SU-DHL-6 (cell line): Measurements from ENCODE around the gene MAP4K1.
"Not testable (repeated sequence)": the region's sequence is repeated elsewhere in the genome, so short reads cannot be mapped to it uniquely, and the experiment has no call there.

Source experiments
- H2AFZ ChIP-seq: fragments of 200-600 bp; sonication (generic); 2 replicates; pipeline ENCODE4 v1.6.1; 2014; ENCODE audit warnings: low read depth, mild to moderate bottlenecking, moderate library complexity, mixed read lengths, antibody characterized with exemption, low read length; ENCODE audit not compliant: severe bottlenecking
- H3F3A ChIP-seq: fragments of 200-600 bp; shearing (Covaris generic); 2 replicates; pipeline ENCODE4 v1.6.0; 2016; ENCODE audit warnings: antibody characterized with exemption, mild to moderate bottlenecking; ENCODE audit not compliant: insufficient read depth
- H3K27ac ChIP-seq: fragments of 200-600 bp; sonication (generic); 2 replicates; pipeline ENCODE4 v1.5.1; 2016; ENCODE audit warnings: low read depth, mild to moderate bottlenecking, low read length, moderate library complexity, mixed read lengths
- H3K27me3 ChIP-seq: fragments of 200-600 bp; sonication (generic), shearing (Covaris generic); 2 replicates; pipeline ENCODE4 v1.6.0; 2014; ENCODE audit warnings: mild to moderate bottlenecking, low read length
- H3K36me3 ChIP-seq: fragments of 200-600 bp; sonication (generic); 2 replicates; pipeline ENCODE4 v1.6.1; 2014; ENCODE audit warnings: mild to moderate bottlenecking, low read length, mixed read lengths
- H3K4me2 ChIP-seq: fragments of 300-600, 200-600 bp; shearing (Covaris generic), sonication (generic); 2 replicates; pipeline ENCODE4 v1.6.0; 2014; ENCODE audit warnings: low read length, low read depth, mild to moderate bottlenecking; ENCODE audit not compliant: poor library complexity, severe bottlenecking
- H3K4me3 ChIP-seq: fragments of 200-600 bp; sonication (generic); 2 replicates; pipeline ENCODE4 v1.5.1; 2014; ENCODE audit warnings: antibody characterized with exemption, low read length, mild to moderate bottlenecking, mixed read lengths; ENCODE audit not compliant: insufficient read depth, poor library complexity, severe bottlenecking
- H3K79me2 ChIP-seq: fragments of 200-600 bp; sonication (generic); 2 replicates; pipeline ENCODE4 v1.6.1; 2014; ENCODE audit warnings: mild to moderate bottlenecking, low read length, moderate library complexity; ENCODE audit not compliant: insufficient read depth
- H3K9ac ChIP-seq: fragments of 200-600 bp; sonication (generic); 2 replicates; pipeline ENCODE4 v1.7.0; 2014; ENCODE audit warnings: mild to moderate bottlenecking, low read length
- H3K9me2 ChIP-seq: fragments of 200-600 bp; sonication (generic); replicated peaks from 2 replicates; pipeline ENCODE4 v1.6.1; 2014; ENCODE audit warnings: low read length; ENCODE audit not compliant: insufficient read depth
- H3K9me3 ChIP-seq: fragments of 200-600 bp; sonication (generic); 2 replicates; pipeline ENCODE4 v1.6.1; 2014; ENCODE audit warnings: low read length, mixed read lengths; ENCODE audit not compliant: insufficient read depth
- H4K20me1 ChIP-seq: fragments of 200-600 bp; sonication (generic); 2 replicates; pipeline ENCODE4 v1.6.1; 2014; ENCODE audit warnings: low read depth, mild to moderate bottlenecking, antibody characterized with exemption, low read length, moderate library complexity, mixed read lengths
- EZH2phosphoT487 ChIP-seq: fragments of 200-600 bp; sonication (generic), shearing (Covaris generic); conservative IDR thresholded peaks from 2 replicates; pipeline ENCODE4 v1.6.1; 2018; ENCODE audit warnings: mild to moderate bottlenecking, antibody characterized with exemption, low read length, moderate library complexity, mixed read lengths
- TF ChIP-seq, protein P1 (sequence below): fragments of 200-600 bp; sonication (generic); IDR thresholded peaks from one replicate; pipeline ENCODE4 v1.5.1; 2017; ENCODE audit warnings: antibody characterized with exemption, mild to moderate bottlenecking, low read length, moderate library complexity; ENCODE audit not compliant: insufficient read depth, poor library complexity, severe bottlenecking

MAP4K1 gene

DNA sequence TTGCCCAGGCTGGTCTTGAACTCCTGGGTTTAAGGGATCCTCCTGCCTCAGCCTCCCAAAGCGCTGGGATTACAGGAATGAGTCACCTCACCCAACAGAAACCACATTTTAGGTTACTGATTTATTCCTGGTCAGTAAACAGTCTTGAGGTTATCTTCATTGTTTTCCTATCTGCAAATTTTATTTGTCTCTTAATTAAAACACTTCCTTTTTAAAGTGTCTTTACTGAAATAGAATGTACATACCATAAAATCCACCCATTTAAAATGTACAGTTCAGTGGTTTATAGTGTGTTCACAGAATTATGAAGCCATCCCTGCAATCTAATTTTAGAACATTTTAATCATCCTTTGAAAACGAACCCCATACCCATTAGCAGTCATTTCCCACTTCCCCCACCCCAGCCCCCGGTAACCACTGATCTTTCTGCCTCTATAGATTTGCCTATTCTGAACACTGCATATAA lies 63.0 kb downstream of the MAP4K1 start:
- H3K27ac ChIP-seq: no peak overlapping the region
- H3K4me3 ChIP-seq: no peak overlapping the region
- H3K9me3 ChIP-seq: no peaks in the 10 kb centered on the region
- no peaks in the 10 kb centered on the region for H3K79me2 ChIP-seq
- H3F3A ChIP-seq: 0 out of 2 replicates have a peak, but pooled peaks cover 1% of the 10 kb centered on the region
- H3K36me3 ChIP-seq: no peaks in the 10 kb centered on the region
- no peaks in the 10 kb centered on the region for H3K9me2 ChIP-seq
- H3K9ac ChIP-seq: no peak overlapping the region
- H3K27me3 ChIP-seq: no peaks in the 10 kb centered on the region
- TF ChIP-seq EZH2phosphoT487: no peak
- TF ChIP-seq, protein P1, sequence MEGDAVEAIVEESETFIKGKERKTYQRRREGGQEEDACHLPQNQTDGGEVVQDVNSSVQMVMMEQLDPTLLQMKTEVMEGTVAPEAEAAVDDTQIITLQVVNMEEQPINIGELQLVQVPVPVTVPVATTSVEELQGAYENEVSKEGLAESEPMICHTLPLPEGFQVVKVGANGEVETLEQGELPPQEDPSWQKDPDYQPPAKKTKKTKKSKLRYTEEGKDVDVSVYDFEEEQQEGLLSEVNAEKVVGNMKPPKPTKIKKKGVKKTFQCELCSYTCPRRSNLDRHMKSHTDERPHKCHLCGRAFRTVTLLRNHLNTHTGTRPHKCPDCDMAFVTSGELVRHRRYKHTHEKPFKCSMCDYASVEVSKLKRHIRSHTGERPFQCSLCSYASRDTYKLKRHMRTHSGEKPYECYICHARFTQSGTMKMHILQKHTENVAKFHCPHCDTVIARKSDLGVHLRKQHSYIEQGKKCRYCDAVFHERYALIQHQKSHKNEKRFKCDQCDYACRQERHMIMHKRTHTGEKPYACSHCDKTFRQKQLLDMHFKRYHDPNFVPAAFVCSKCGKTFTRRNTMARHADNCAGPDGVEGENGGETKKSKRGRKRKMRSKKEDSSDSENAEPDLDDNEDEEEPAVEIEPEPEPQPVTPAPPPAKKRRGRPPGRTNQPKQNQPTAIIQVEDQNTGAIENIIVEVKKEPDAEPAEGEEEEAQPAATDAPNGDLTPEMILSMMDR: no peak
- H3K4me2 ChIP-seq: no peak overlapping the region
- H2AFZ ChIP-seq: no peak overlapping the region
- H4K20me1 ChIP-seq: no peaks in the 10 kb centered on the region

DNA sequence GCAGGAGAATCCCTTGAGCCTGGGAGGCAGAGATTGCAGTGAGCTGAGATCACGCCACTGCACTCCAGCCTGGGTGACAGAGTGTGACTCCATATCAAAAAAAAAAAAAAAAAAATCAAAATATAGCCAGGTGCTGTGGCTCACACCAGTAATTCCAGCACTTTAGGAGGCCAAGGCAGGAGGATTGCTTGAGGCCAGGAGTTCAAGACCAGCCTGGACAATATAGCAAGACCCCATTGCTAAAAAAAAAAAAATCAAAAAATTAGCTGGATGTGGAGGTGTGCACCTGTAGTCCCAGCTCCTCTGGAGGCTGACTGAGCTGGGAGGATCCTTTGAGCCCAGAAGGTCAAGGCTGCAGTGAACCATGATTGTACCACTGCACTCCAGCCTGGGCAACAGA lies 64.5 kb downstream of the MAP4K1 start:
- not testable (repeated sequence) for H3K9ac ChIP-seq, H4K20me1 ChIP-seq, H3K9me3 ChIP-seq, H3K4me3 ChIP-seq, H3K36me3 ChIP-seq, H3K27me3 ChIP-seq, H3K9me2 ChIP-seq, H3K27ac ChIP-seq, H3F3A ChIP-seq, H3K4me2 ChIP-seq, H3K79me2 ChIP-seq, H2AFZ ChIP-seq

- H4K20me1 ChIP-seq: no peaks in the 10 kb centered on the region
- H3K79me2 ChIP-seq: no peaks in the 10 kb centered on the region
- H3K36me3 ChIP-seq: no peaks in the 10 kb centered on the region
- no peaks in the 10 kb centered on the region for H3K9me3 ChIP-seq
- no peak overlapping the region for H3K27ac ChIP-seq
- no peaks in the 10 kb centered on the region for H3K9me2 ChIP-seq
- H3K27me3 ChIP-seq: no peaks in the 10 kb centered on the region
- no peaks in the 10 kb centered on the region for H3F3A ChIP-seq
- H3K4me3 ChIP-seq: no peak overlapping the region
- no peak overlapping the region for H3K4me2 ChIP-seq
- TF ChIP-seq, protein P1: no peak
- no peak for TF ChIP-seq EZH2phosphoT487
- H3K9ac ChIP-seq: no peak overlapping the region
- H2AFZ ChIP-seq: no peak overlapping the region
Measured at GRCh38 chr19:38551450-38551813, 66.3 kb downstream of the MAP4K1 start.

GRCh38 chr19:38550376-38550775 lies 67.4 kb downstream of the MAP4K1 start:
- Histone ChIP-seq H3K79me2 (no peaks in the 10 kb centered on the region), H4K20me1 (no peaks in the 10 kb centered on the region), H3K27me3 (no peaks in the 10 kb centered on the region), H3K36me3 (no peaks in the 10 kb centered on the region), H3K9me3 (no peaks in the 10 kb centered on the region), H3K4me2 (no peak overlapping the region), H3K9ac (no peak overlapping the region), H3K4me3 (no peak overlapping the region), H3K27ac (no peak overlapping the region), H3K9me2 (no peaks in the 10 kb centered on the region), H2AFZ (no peak overlapping the region), H3F3A (no peaks in the 10 kb centered on the region)
- TF ChIP-seq, protein P1: no peak
- TF ChIP-seq EZH2phosphoT487: no peak
